Fibroblast of peridontal ligament (primary cell): ENCODE results near the gene LIPF.
"Not testable (repeated sequence)": the region's sequence is repeated elsewhere in the genome, so short reads cannot be mapped to it uniquely, and the experiment has no call there.

Experiments
- DNase-seq: peaks from one replicate; pipeline ENCODE4 v3.0.0-alpha.2; 2010; ENCODE audit errors: extremely low read depth

The LIPF gene

GRCh38 chr10:88664142-88664541 lies at the start of gene LIPF:
TSS of gene LIPF (plus strand) at chr10:88664442. CDS start at chr10:88667298, 2,856 bp downstream.
- DNase-seq, result no peak

- DNase-seq, result no peak
These were observed 47.8 kb upstream of the LIPF start for GRCh38 chr10:88616250-88616977.

- DNase-seq, result no peak
These were observed 46.4 kb upstream of the LIPF start for GRCh38 chr10:88617772-88618300.

- no peak for DNase-seq
These were observed 45.7 kb upstream of the LIPF start for GRCh38 chr10:88618496-88618895.

- DNase-seq, result no peak
These were observed 43.8 kb upstream of the LIPF start for GRCh38 chr10:88620441-88620840.

- DNase-seq, result no peak
These were observed 40.4 kb upstream of the LIPF start for GRCh38 chr10:88623835-88624234.

- no peak for DNase-seq
These were observed 39.4 kb upstream of the LIPF start for GRCh38 chr10:88624840-88625239.

- no peak for DNase-seq
These were observed 24.1 kb upstream of the LIPF start for GRCh38 chr10:88640186-88640585.

GRCh38 chr10:88642209-88642608 lies 22.0 kb upstream of the LIPF start:
- DNase-seq, result no peak

GRCh38 chr10:88642963-88643362 lies 21.3 kb upstream of the LIPF start:
- DNase-seq, result peak; percentile 63

- no peak for DNase-seq
These were observed 17.1 kb upstream of the LIPF start for GRCh38 chr10:88647061-88647615.

- DNase-seq, result peak; percentile 94
These were observed 13.1 kb upstream of the LIPF start for GRCh38 chr10:88651101-88651551.

GRCh38 chr10:88652616-88653015 lies 11.6 kb upstream of the LIPF start:
- peak; percentile 41 for DNase-seq

- peak; percentile 59 for DNase-seq
These were observed 6.3 kb upstream of the LIPF start for GRCh38 chr10:88657901-88658300.

- DNase-seq, result peak; percentile 76
These were observed 4.3 kb upstream of the LIPF start for GRCh38 chr10:88659725-88660597.

GRCh38 chr10:88660598-88660884 lies 3.7 kb upstream of the LIPF start:
- no peak for DNase-seq

- DNase-seq, result no peak
These were observed 3.2 kb upstream of the LIPF start for GRCh38 chr10:88661018-88661417.

GRCh38 chr10:88661577-88661976 lies 2.7 kb upstream of the LIPF start:
- DNase-seq, result no peak

- DNase-seq, result not testable (repeated sequence)
These were observed 1.1 kb upstream of the LIPF start for GRCh38 chr10:88663153-88663552.

- DNase-seq, result no peak
These were observed 4.2 kb downstream of the LIPF start for GRCh38 chr10:88668465-88668864.

- no peak for DNase-seq
These were observed 6.3 kb downstream of the LIPF start for GRCh38 chr10:88670497-88670896.

- no peak for DNase-seq
These were observed 7.8 kb downstream of the LIPF start for GRCh38 chr10:88672041-88672440.
